Measurements from ENCODE around the gene BTBD1. TPM values are rescaled to one million over a fixed set of nuclear protein-coding genes. Genes with fewer than 3 reads are reported as not detected.

Gene BTBD1
- polyA plus RNA-seq, 1 experiment: 113 TPM

GRCh38 chr15:83062768-83063180 is 4.3 kb downstream of the BTBD1 start:
- no peak for TF ChIP-seq CTCF (IDR thresholded peaks at IDR 0.05; ENCODE audit: low read depth, low read length)
- Histone ChIP-seq H3K27ac (ENCODE audit: low read depth, low read length) (no peak overlapping the region), H3K27me3 (ENCODE audit: control insufficient read depth, insufficient read depth, low read length) (no peaks in the 10 kb centered on the region), H3K4me3 (ENCODE audit: low read depth, low read length) (no peak overlapping the region), H3K9me3 (ENCODE audit: control insufficient read depth, insufficient read depth, low read length) (no peaks in the 10 kb centered on the region)
- ChIA-PET CTCF (interaction anchor here (1.5 kb wide), 1 partner anchor 52 kb away, joined by 8 read pairs; the partner anchor contains the start of gene C15orf40), POLR2A (interaction anchor here (0.6 kb wide), 1 partner anchor 43 kb away, joined by 7 read pairs; no protein-coding TSS in a partner anchor)
- no peak for DNase-seq (ENCODE audit: low read depth, low spot score)

GRCh38 chr15:83061680-83062079 is 5.4 kb downstream of the BTBD1 start:
- no peak overlapping the region for H3K4me3 ChIP-seq (ENCODE audit: low read depth, low read length)
- no peak for DNase-seq (ENCODE audit: low read depth, low spot score)
- POLR2A ChIA-PET: no interaction called here
- H3K27ac ChIP-seq (ENCODE audit: low read depth, low read length): no peak overlapping the region
- CTCF ChIA-PET: no interaction called here
- no peaks in the 10 kb centered on the region for H3K27me3 ChIP-seq (ENCODE audit: control insufficient read depth, insufficient read depth, low read length)
- TF ChIP-seq CTCF (IDR thresholded peaks at IDR 0.05; ENCODE audit: low read depth, low read length): no peak
- H3K9me3 ChIP-seq (ENCODE audit: control insufficient read depth, insufficient read depth, low read length): no peaks in the 10 kb centered on the region

GRCh38 chr15:83057696-83058376 is 9.2 kb downstream of the BTBD1 start:
- no peak overlapping the region for H3K27ac ChIP-seq (ENCODE audit: low read depth, low read length)
- ChIA-PET POLR2A (interaction anchor here (2.4 kb wide), 1 partner anchor 9 kb away, joined by 14 read pairs; the partner anchor contains the start of gene BTBD1), CTCF (interaction anchor here (1.2 to 2.0 kb wide), 2 partner anchors 9 to 46 kb away, joined by 3 to 6 read pairs; partner anchors contain the start of genes BTBD1 and C15orf40)
- no peak for TF ChIP-seq CTCF (IDR thresholded peaks at IDR 0.05; ENCODE audit: low read depth, low read length)
- no peaks in the 10 kb centered on the region for H3K9me3 ChIP-seq (ENCODE audit: control insufficient read depth, insufficient read depth, low read length)
- H3K4me3 ChIP-seq (ENCODE audit: low read depth, low read length): no peak overlapping the region
- H3K27me3 ChIP-seq (ENCODE audit: control insufficient read depth, insufficient read depth, low read length): no peaks in the 10 kb centered on the region
- DNase-seq (ENCODE audit: low read depth, low spot score): no peak

GRCh38 chr15:83057002-83057401 is 10.1 kb downstream of the BTBD1 start:
- no peaks in the 10 kb centered on the region for H3K9me3 ChIP-seq (ENCODE audit: control insufficient read depth, insufficient read depth, low read length)
- ChIA-PET POLR2A (interaction anchor here (2.4 kb wide), 1 partner anchor 10 kb away, joined by 14 read pairs; the partner anchor contains the start of gene BTBD1), CTCF (interaction anchor here (1.2 to 2.0 kb wide), 3 partner anchors 10 to 46 kb away, joined by 3 to 6 read pairs (median 3); partner anchors contain the start of genes BTBD1 and C15orf40)
- TF ChIP-seq CTCF (IDR thresholded peaks at IDR 0.05; ENCODE audit: low read depth, low read length): no peak
- H3K27ac ChIP-seq (ENCODE audit: low read depth, low read length): no peak overlapping the region
- no peak for DNase-seq (ENCODE audit: low read depth, low spot score)
- no peak overlapping the region for H3K4me3 ChIP-seq (ENCODE audit: low read depth, low read length)
- no peaks in the 10 kb centered on the region for H3K27me3 ChIP-seq (ENCODE audit: control insufficient read depth, insufficient read depth, low read length)

- Histone ChIP-seq H3K27me3 (ENCODE audit: control insufficient read depth, insufficient read depth, low read length) (no peaks in the 10 kb centered on the region), H3K4me3 (ENCODE audit: low read depth, low read length) (no peak overlapping the region), H3K27ac (ENCODE audit: low read depth, low read length) (no peak overlapping the region), H3K9me3 (ENCODE audit: control insufficient read depth, insufficient read depth, low read length) (no peaks in the 10 kb centered on the region)
- no peak for TF ChIP-seq CTCF (IDR thresholded peaks at IDR 0.05; ENCODE audit: low read depth, low read length)
- POLR2A ChIA-PET: no interaction called here
- no peak for DNase-seq (ENCODE audit: low read depth, low spot score)
- CTCF ChIA-PET: interaction anchor here (0.5 to 1.2 kb wide), 2 partner anchors 9 to 240 kb away, joined by 4 read pairs; no protein-coding TSS in a partner anchor
Observed at GRCh38 chr15:83053151-83053550, 13.9 kb downstream of the BTBD1 start.
